Cortex of kidney (tissue), 1 donor: ENCODE results near the gene TRIP4.
"Not testable (repeated sequence)": the region's sequence is repeated elsewhere in the genome, so short reads cannot be mapped to it uniquely, and the experiment has no call there.

ENCODE experiments used
- DNase-seq: peaks from one replicate; lab custom pipeline; 2025; lab: John Stamatoyannopoulos, UW

Gene TRIP4

GRCh38 chr15:64381000-64381751, 6.5 kb upstream of the TRIP4 start, which contains the start of gene PCLAF:
TSS of gene PCLAF (minus strand) at chr15:64381441. CDS start at chr15:64381371, 70 bp downstream.
- DNase-seq: no peak

GRCh38 chr15:64383760-64384159, 3.9 kb upstream of the TRIP4 start:
- no peak for DNase-seq

GRCh38 chr15:64386291-64386690, 1.3 kb upstream of the TRIP4 start:
- no peak for DNase-seq

GRCh38 chr15:64389036-64389435, 1.4 kb downstream of the TRIP4 start:
- no peak for DNase-seq

GRCh38 chr15:64392471-64392870, 4.8 kb downstream of the TRIP4 start:
- not testable (repeated sequence) for DNase-seq

- DNase-seq: no peak
Observed at GRCh38 chr15:64396789-64397188, 9.2 kb downstream of the TRIP4 start.

- no peak for DNase-seq
Observed at GRCh38 chr15:64398575-64398974, 10.9 kb downstream of the TRIP4 start.

GRCh38 chr15:64400583-64400982, 12.9 kb downstream of the TRIP4 start:
- DNase-seq: no peak

- DNase-seq: no peak
Observed at GRCh38 chr15:64412216-64412615, 24.6 kb downstream of the TRIP4 start.

GRCh38 chr15:64422697-64423096, 35.1 kb downstream of the TRIP4 start:
- no peak for DNase-seq

- DNase-seq: no peak
Observed at GRCh38 chr15:64423970-64424369, 36.3 kb downstream of the TRIP4 start.

- no peak for DNase-seq
Observed at GRCh38 chr15:64425221-64425620, 37.6 kb downstream of the TRIP4 start.

- no peak for DNase-seq
Observed at GRCh38 chr15:64426845-64427465, 39.3 kb downstream of the TRIP4 start.

- DNase-seq: no peak
Observed at GRCh38 chr15:64429448-64429847, 41.8 kb downstream of the TRIP4 start.

GRCh38 chr15:64430000-64430735, 42.5 kb downstream of the TRIP4 start:
- DNase-seq: no peak

GRCh38 chr15:64437982-64438381, 50.3 kb downstream of the TRIP4 start:
- no peak for DNase-seq

GRCh38 chr15:64438653-64439447, 51.2 kb downstream of the TRIP4 start:
- no peak for DNase-seq

- DNase-seq: no peak
Observed at GRCh38 chr15:64441852-64442251, 54.2 kb downstream of the TRIP4 start.

GRCh38 chr15:64443016-64443415, 55.4 kb downstream of the TRIP4 start:
- no peak for DNase-seq

- no peak for DNase-seq
Observed at GRCh38 chr15:64443747-64444621, 56.3 kb downstream of the TRIP4 start.

- no peak for DNase-seq
Observed at GRCh38 chr15:64444836-64445235, 57.2 kb downstream of the TRIP4 start.
